HUES6 (cell line): Measurements from ENCODE around the gene IQCE.

ENCODE experiments used
- H3K27ac ChIP-seq: 2 replicates; pipeline ENCODE4 v1.7.0; 2013; ENCODE audit warnings: low read depth, mild to moderate bottlenecking, low read length, inconsistent platforms
- H3K27me3 ChIP-seq: 2 replicates; pipeline ENCODE4 v1.6.1; 2013; ENCODE audit warnings: low read length; ENCODE audit not compliant: control insufficient read depth, insufficient read depth
- H3K36me3 ChIP-seq: 2 replicates; pipeline ENCODE4 v1.6.1; 2013; ENCODE audit warnings: low read length; ENCODE audit not compliant: control insufficient read depth, insufficient read depth
- H3K4me1 ChIP-seq: 2 replicates; pipeline ENCODE4 v1.6.1; 2013; ENCODE audit warnings: low read length; ENCODE audit not compliant: control insufficient read depth, insufficient read depth
- H3K4me3 ChIP-seq: 2 replicates; pipeline ENCODE4 v1.5.1; 2013; ENCODE audit warnings: low read depth, low read length
- H3K9ac ChIP-seq: one replicate; pipeline ENCODE4 v1.6.1; 2013; ENCODE audit warnings: mild to moderate bottlenecking, low read length
- H3K9me3 ChIP-seq: 2 replicates; pipeline ENCODE4 v1.6.1; 2013; ENCODE audit warnings: low read depth, low read length; ENCODE audit not compliant: control insufficient read depth, insufficient read depth

The IQCE gene

DNA sequence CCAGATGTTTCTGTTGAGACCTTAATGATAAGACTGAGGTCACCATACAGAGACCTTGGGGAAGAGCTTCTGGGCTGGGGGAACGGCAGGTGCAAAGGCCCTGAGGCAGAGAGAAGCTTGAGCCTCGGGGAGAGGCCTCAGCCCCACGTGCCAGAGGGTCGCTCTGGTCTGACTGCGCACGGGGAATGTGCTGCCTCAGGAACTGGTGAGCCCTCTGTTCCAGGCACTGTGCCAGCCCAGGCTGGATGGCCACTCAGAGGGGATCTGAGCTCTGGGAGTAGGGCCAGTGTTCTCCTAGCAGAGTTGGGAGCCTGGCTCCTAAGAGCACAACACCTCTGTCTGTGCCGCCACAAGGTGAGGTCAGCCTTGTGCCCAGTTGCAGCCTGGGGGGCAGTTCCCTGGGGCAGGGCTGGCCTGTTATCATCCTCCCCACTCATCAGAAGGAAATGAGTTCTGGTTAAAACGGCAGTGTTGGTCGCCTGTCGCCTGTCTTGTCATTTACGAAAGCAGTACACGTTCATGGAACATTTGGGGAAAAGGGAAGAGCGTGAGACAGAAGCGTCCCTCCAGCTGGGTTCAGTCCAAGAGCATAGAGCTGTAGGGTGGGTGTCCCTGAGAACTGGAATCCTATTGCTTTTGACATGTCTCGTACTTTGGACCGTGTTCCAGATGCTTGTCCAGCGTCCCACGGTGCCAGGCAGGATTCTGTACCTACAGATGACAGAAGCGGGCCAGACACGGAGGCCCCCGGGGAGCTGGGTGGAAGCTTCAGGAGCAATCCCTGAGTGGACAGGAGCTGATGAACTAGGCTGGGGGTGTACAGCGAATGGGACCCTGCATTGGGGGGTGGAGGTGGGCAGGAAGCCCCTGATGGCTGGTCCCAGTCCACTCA lies 77.3 kb downstream of the IQCE start:
- H3K9me3 ChIP-seq: no peaks in the 10 kb centered on the region
- H3K9ac ChIP-seq: no peak overlapping the region
- peaks cover 9% of the 10 kb centered on the region for H3K36me3 ChIP-seq
- H3K27me3 ChIP-seq: no peaks in the 10 kb centered on the region
- H3K4me3 ChIP-seq: no peak overlapping the region
- H3K27ac ChIP-seq: no peak overlapping the region
- H3K4me1 ChIP-seq: peaks cover 25% of the 10 kb centered on the region

DNA sequence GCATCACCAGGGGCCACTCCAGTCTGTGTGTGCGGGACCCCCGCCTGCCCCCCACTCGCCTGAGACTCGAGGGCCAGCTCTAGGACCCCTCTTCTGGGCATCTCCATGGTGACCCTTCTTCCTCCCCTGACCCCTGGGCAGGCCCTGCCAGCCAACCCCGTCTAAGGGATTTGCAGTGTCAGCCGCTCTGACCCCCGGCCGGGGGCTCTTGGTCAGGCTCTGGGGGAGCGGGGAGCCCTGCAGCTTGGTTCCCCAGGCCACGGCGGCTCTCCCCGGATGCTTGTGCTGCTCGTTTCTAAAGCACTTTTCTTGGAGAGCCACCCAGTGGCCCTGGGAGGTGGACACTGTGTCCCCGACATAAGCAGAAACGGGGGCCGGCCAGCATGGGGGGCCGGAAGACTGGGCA lies 78.3 kb downstream of the IQCE start:
- Histone ChIP-seq H3K4me1 (peaks cover 26% of the 10 kb centered on the region), H3K9me3 (no peaks in the 10 kb centered on the region), H3K36me3 (peaks cover 9% of the 10 kb centered on the region), H3K27ac (no peak overlapping the region), H3K4me3 (no peak overlapping the region), H3K9ac (no peak overlapping the region), H3K27me3 (no peaks in the 10 kb centered on the region)

GRCh38 chr7:2637505-2638223 lies 78.9 kb downstream of the IQCE start:
- Histone ChIP-seq H3K4me1 (peaks cover 26% of the 10 kb centered on the region), H3K27me3 (no peaks in the 10 kb centered on the region), H3K9me3 (no peaks in the 10 kb centered on the region), H3K36me3 (peaks cover 9% of the 10 kb centered on the region), H3K4me3 (no peak overlapping the region), H3K9ac (no peak overlapping the region), H3K27ac (peak overlapping the region; percentile 63; the same call in 1 of the 2 replicates)

GRCh38 chr7:2638224-2638991 lies 79.6 kb downstream of the IQCE start:
- peak overlapping the region; percentile 63; the same call in 1 of the 2 replicates for H3K27ac ChIP-seq
- peaks cover 27% of the 10 kb centered on the region for H3K4me1 ChIP-seq
- no peak overlapping the region for H3K9ac ChIP-seq
- H3K4me3 ChIP-seq: no peak overlapping the region
- H3K27me3 ChIP-seq: no peaks in the 10 kb centered on the region
- H3K36me3 ChIP-seq: peaks cover 11% of the 10 kb centered on the region
- no peaks in the 10 kb centered on the region for H3K9me3 ChIP-seq

DNA sequence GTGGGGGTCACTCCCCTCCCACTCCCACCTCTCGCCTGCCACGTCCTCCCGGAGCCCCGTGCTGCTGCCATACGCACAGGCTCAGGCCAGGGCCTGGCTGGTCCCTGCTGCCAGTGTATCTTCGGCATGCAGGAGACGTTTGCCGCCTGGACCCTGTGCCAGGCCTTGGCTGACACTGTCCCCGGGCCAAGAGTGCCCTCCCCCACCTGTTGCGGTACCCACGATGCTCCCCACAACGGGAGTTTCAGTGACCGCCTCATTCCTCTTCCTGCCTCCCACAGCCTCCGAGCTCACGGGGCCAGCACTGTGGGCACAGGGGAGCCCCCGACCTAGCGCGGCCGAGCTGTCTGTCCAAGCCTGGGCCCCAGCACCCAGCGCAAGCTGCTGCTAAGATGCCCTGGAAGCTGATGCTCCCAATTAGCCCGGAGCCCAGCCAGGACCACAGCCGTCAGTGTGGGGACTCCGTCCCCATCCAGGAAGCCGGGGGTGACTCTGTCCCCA lies 80.5 kb downstream of the IQCE start:
- H3K9ac ChIP-seq: no peak overlapping the region
- H3K36me3 ChIP-seq: peaks cover 12% of the 10 kb centered on the region
- no peak overlapping the region for H3K4me3 ChIP-seq
- peaks cover 27% of the 10 kb centered on the region for H3K4me1 ChIP-seq
- no peaks in the 10 kb centered on the region for H3K27me3 ChIP-seq
- H3K27ac ChIP-seq: no peak overlapping the region; the same call in 1 of the 2 replicates
- H3K9me3 ChIP-seq: no peaks in the 10 kb centered on the region

DNA sequence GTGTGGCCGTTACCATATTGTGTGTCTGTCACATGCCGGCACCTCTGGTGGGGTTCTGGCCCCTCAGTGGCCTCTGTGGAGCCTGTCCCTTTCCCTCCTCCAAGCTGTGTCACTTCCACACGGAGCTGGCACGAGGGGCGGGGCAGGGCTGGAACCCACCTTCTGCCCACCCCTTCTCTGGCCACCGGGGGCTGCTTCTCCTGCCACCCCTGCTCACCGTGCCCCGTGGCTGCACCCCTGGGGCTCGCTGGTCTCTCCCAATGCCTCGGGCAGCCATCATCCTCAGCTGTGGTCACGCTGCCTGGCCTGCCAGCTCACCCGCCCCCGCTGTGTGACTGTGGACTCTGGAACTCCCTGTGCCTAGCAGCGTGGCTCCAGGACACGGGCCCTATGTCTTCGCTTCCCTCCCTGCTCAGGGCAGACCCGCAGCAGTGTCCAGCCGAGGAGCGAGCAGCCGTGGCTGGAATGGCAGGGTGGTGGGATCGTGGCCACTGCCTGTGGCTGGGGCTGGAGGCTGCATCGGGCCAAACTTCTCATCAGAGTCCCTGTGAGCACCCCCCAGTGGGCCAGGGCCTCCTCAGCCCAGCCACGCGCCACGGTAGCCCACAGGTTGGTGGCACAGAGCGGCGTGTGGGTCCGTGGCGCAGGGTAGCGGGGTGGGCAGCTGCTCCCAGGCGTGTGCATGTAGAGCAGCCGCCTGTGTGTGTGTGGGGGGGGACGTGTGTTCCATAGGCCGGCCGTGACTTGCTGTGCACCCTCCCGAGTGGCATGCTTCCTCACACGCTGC lies 81.1 kb downstream of the IQCE start:
- H3K27me3 ChIP-seq: no peaks in the 10 kb centered on the region
- H3K27ac ChIP-seq: no peak overlapping the region; the same call in 1 of the 2 replicates
- H3K4me1 ChIP-seq: peaks cover 33% of the 10 kb centered on the region
- H3K9me3 ChIP-seq: no peaks in the 10 kb centered on the region
- peaks cover 12% of the 10 kb centered on the region for H3K36me3 ChIP-seq
- no peak overlapping the region for H3K4me3 ChIP-seq
- H3K9ac ChIP-seq: no peak overlapping the region

- no peaks in the 10 kb centered on the region for H3K9me3 ChIP-seq
- no peaks in the 10 kb centered on the region for H3K27me3 ChIP-seq
- H3K4me3 ChIP-seq: no peak overlapping the region
- peaks cover 10% of the 10 kb centered on the region for H3K36me3 ChIP-seq
- H3K4me1 ChIP-seq: peaks cover 38% of the 10 kb centered on the region
- H3K9ac ChIP-seq: peak overlapping the region; percentile 0
- no peak overlapping the region for H3K27ac ChIP-seq
These were observed 81.7 kb downstream of the IQCE start for GRCh38 chr7:2640482-2640830.

GRCh38 chr7:2640846-2641316 lies 82.1 kb downstream of the IQCE start:
- Histone ChIP-seq H3K27me3 (no peaks in the 10 kb centered on the region), H3K9me3 (no peaks in the 10 kb centered on the region), H3K27ac (peak overlapping the region; percentile 59), H3K4me1 (peaks cover 41% of the 10 kb centered on the region), H3K9ac (peak overlapping the region; percentile 0), H3K4me3 (no peak overlapping the region), H3K36me3 (peaks cover 7% of the 10 kb centered on the region)

DNA sequence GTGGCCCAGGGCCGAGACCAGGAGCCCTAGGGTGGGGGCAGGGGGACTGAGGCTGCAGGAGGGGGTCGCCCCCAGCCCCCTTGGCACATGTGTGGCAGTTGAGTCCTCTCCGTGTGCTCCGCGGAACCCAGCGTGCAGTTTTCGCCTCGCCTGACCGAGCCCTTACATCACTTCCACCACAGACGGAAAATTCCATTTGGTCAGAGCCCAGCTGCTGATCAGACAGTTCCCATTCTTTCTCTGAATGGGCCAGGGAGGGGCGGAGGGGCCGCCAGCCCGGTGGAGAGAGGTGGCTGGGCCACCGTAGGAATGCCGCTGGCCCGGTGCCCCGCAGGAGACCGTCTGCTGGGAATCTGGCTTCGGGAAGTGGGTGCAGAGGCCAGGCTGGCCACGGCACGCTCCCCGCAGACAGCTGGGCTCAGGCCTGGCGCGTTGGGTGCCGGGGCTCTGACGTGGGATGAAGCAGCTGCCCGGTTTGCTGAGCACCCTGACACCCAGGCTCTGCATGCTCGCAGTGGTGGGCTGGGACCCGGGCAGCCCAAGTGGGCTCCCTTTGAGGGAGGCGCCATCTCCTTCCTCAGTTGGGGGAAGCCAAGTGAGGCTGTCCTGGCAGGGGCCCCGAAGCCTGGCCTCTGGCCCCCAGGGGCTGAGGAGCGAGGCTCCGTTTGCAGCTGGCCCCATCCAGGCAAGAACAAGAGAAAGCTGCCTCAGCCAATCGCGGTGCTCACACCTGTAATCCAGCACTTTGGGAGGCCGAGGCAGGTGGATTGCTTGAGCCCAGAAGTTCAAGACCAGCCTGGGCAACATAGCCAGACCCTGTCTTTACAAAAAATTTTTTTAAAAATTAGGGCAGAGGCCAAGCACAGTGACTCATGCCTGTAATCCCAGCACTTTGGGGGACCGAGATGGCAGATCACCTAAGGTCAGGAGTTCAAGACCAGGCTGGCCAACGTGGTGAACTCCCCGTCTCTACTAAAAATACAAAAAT lies 82.9 kb downstream of the IQCE start:
- H3K4me3 ChIP-seq: peak overlapping the region; percentile 28; the same call in 1 of the 2 replicates
- H3K9ac ChIP-seq: peak overlapping the region; percentile 31
- peaks cover 3% of the 10 kb centered on the region for H3K36me3 ChIP-seq
- H3K9me3 ChIP-seq: no peaks in the 10 kb centered on the region
- H3K27me3 ChIP-seq: no peaks in the 10 kb centered on the region
- peaks cover 44% of the 10 kb centered on the region for H3K4me1 ChIP-seq
- H3K27ac ChIP-seq: peak overlapping the region; percentile 59
